OCI-LY7 (cell line): ENCODE measurements around the gene NTNG2. TPM values are rescaled to one million over a fixed set of nuclear protein-coding genes. Genes with fewer than 3 reads are reported as not detected.

Experiments used
- BruUV-seq: library from RNA; stranded (reverse); fragments of 400-500 nt; replicated peaks from 2 replicates; lab custom pipeline; 2021; lab: Mats Ljungman, UMichigan
- CTCF ChIA-PET: fragments of 300-600 bp; sonication (Branson Sonifier 250); formaldehyde crosslinking; loops from one replicate; lab custom pipeline; 2022; ENCODE audit warnings: antibody characterized with exemption; ENCODE audit not compliant: unreplicated experiment; lab: Charles Lee
- POLR2A ChIA-PET: fragments of 300-600 bp; sonication (Branson Sonifier 250); formaldehyde crosslinking; loops from one replicate; lab custom pipeline; 2022; ENCODE audit warnings: antibody characterized with exemption; lab: Charles Lee
- DNase-seq: peaks from one replicate; pipeline ENCODE4 v3.0.0-alpha.2; 2015; ENCODE audit warnings: low spot score
- H2AFZ ChIP-seq: fragments of 200-600 bp; sonication (generic), shearing (Covaris generic); 2 replicates; pipeline ENCODE4 v1.6.1; 2014; ENCODE audit warnings: mild to moderate bottlenecking, antibody characterized with exemption, low read length, moderate library complexity
- H3K27ac ChIP-seq: fragments of 200-600 bp; sonication (generic); 2 replicates; pipeline ENCODE4 v1.5.1; 2014; ENCODE audit warnings: mixed run types, low read depth, mild to moderate bottlenecking, moderate library complexity, low read length, inconsistent platforms; ENCODE audit not compliant: poor library complexity, severe bottlenecking
- H3K36me3 ChIP-seq: fragments of 200-600 bp; sonication (generic); 2 replicates; pipeline ENCODE4 v1.6.1; 2014; ENCODE audit warnings: mild to moderate bottlenecking, antibody characterized with exemption, low read length, moderate library complexity, mixed read lengths; ENCODE audit not compliant: insufficient read depth
- H3K4me1 ChIP-seq: fragments of 200-600 bp; sonication (generic); 2 replicates; pipeline ENCODE4 v1.5.1; 2014; ENCODE audit warnings: mild to moderate bottlenecking, low read length; ENCODE audit not compliant: insufficient read depth, poor library complexity, severe bottlenecking
- H3K4me2 ChIP-seq: fragments of 200-600 bp; sonication (generic); 2 replicates; pipeline ENCODE4 v1.6.1; 2014; ENCODE audit warnings: mild to moderate bottlenecking, low read length
- H3K4me3 ChIP-seq: fragments of 200-600 bp; sonication (generic); 2 replicates; pipeline ENCODE4 v1.5.1; 2014; ENCODE audit warnings: mild to moderate bottlenecking, low read depth, low read length; ENCODE audit not compliant: poor library complexity, severe bottlenecking
- H3K79me2 ChIP-seq: fragments of 200-600 bp; sonication (generic); 2 replicates; pipeline ENCODE4 v1.6.1; 2016; ENCODE audit warnings: low read depth, mild to moderate bottlenecking, low read length, moderate library complexity, mixed read lengths; ENCODE audit not compliant: insufficient read depth
- H3K9me2 ChIP-seq: fragments of 200-600 bp; sonication (generic); 2 replicates; pipeline ENCODE4 v1.6.1; 2016; ENCODE audit warnings: mild to moderate bottlenecking, low read length, mixed read lengths; ENCODE audit not compliant: insufficient read depth
- H3K9me3 ChIP-seq: fragments of 200-600 bp; sonication (generic); 2 replicates; pipeline ENCODE4 v1.6.1; 2014; ENCODE audit warnings: mild to moderate bottlenecking, mixed run types, low read length, mixed read lengths
- H4K20me1 ChIP-seq: fragments of 200-600 bp; sonication (generic); 2 replicates; pipeline ENCODE4 v1.6.1; 2014; ENCODE audit warnings: mild to moderate bottlenecking, antibody characterized with exemption, low read length, moderate library complexity, mixed read lengths; ENCODE audit not compliant: insufficient read depth
- EZH2phosphoT487 ChIP-seq: fragments of 200-600 bp; sonication (generic); IDR thresholded peaks from 2 replicates; pipeline ENCODE4 v1.6.1; 2018; ENCODE audit warnings: low read depth, borderline replicate concordance, mild to moderate bottlenecking, mixed run types, antibody characterized with exemption, low read length, moderate library complexity, mixed read lengths
- intact Hi-C: fragments of 100-400 bp; cut with micrococcal nuclease; formaldehyde crosslinking; loops from one replicate; pipeline ENCODE4 v1.10.0; 2022; ENCODE audit not compliant: unreplicated experiment
- total RNA-seq, 2 experiments: library from RNA; depleted of rRNA in 1 of 2; stranded (reverse); fragments of >200 nt in 1 of 2; shearing (Covaris generic) in 1 of 2; gene quantifications; 2 replicates each; pipeline ENCODE4 v1.2.3, GENCODE V29; 2014 to 2022
- TF ChIP-seq, protein P1 (sequence below): fragments of 200-600 bp; sonication (generic); conservative IDR thresholded peaks from 2 replicates; pipeline ENCODE4 v1.5.1; 2014; ENCODE audit warnings: mild to moderate bottlenecking, antibody characterized with exemption, low read length, moderate library complexity, mixed read lengths

NTNG2 gene
- total RNA-seq, 2 experiments from 2014 or later = 3.2 to 7.5 TPM

DNA sequence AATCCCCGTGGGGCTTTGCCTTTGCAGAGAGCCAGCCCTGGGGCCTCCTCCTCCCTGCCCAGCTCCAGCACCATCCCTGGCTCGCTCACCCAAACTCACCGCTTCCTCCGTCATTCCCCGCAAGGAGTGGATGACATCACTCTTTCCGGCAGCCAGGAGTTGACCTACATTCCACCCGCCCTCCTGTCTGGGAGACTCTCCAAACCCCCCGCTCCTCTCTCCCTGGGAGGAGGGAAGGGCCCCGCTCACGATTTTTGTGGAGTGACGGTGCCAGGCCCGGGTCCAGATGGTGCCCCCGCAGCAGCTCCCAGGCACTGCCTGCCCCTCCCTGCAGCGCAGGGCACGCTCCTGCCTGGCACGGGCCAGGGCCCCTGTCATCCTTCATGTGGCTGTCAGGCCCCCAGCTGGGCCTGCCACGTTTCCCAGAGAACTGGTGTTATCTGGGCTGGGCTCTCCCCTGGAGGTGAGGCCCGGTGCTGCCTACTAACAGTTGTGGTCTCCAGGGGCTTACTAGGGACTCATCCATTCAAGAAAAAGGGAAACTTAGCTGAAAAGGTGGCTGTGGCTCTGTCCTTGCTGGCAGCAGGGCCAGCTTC, 52.3 kb downstream of the NTNG2 start:
- POLR2A ChIA-PET = no interaction called here
- CTCF ChIA-PET = no interaction called here
- Histone ChIP-seq H3K79me2 (no peaks in the 10 kb centered on the region), H2AFZ (no peak overlapping the region), H3K27ac (no peak overlapping the region), H3K4me2 (no peak overlapping the region), H3K4me1 (no peaks in the 10 kb centered on the region), H3K36me3 (no peaks in the 10 kb centered on the region), H3K9me3 (no peaks in the 10 kb centered on the region), H3K9me2 (no peaks in the 10 kb centered on the region), H3K4me3 (no peak overlapping the region), H4K20me1 (no peaks in the 10 kb centered on the region)
- TF ChIP-seq EZH2phosphoT487 = no peak
- TF ChIP-seq, protein P1, sequence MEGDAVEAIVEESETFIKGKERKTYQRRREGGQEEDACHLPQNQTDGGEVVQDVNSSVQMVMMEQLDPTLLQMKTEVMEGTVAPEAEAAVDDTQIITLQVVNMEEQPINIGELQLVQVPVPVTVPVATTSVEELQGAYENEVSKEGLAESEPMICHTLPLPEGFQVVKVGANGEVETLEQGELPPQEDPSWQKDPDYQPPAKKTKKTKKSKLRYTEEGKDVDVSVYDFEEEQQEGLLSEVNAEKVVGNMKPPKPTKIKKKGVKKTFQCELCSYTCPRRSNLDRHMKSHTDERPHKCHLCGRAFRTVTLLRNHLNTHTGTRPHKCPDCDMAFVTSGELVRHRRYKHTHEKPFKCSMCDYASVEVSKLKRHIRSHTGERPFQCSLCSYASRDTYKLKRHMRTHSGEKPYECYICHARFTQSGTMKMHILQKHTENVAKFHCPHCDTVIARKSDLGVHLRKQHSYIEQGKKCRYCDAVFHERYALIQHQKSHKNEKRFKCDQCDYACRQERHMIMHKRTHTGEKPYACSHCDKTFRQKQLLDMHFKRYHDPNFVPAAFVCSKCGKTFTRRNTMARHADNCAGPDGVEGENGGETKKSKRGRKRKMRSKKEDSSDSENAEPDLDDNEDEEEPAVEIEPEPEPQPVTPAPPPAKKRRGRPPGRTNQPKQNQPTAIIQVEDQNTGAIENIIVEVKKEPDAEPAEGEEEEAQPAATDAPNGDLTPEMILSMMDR = no peak
- no peak for DNase-seq
- intact Hi-C loops = no loop called here
- BruUV-seq = no TSS peak

DNA sequence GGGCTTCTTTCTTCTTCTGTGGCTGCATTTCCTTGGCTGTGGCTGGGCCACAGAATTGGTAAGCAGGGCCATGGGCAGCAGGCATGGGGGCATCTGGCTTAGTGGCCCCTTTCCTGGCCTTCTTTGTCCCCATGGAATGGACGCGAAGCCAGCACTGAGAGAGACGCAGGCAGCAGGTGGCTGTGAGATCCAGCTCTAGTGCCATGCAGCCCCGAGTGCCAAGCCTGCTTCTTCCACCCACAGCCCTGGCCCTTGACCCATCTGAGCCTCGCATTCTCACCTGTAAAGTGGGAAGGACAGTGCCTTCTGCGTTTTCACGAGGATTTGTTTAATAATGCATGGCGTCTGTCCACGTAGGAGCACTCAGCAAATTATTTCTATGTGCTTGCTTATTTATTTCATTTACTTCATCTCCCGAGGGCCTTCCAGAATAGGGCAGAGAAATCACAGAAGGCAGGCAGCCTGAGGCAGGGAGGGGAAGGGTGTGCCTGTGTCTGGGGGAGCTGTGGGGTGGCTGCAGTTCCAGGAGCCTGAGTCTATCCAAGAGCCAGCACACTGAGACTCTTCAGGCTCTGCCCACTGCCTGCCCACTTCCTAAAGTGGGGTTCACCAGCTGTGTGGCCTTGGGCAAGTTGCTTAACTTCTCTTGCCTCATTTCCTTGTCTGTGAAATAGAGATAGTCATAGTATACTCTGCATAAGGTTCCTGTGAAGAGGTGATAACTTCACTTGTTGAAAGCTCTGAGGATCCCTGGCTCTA, 55.2 kb downstream of the NTNG2 start:
- TF ChIP-seq, protein P1 = no peak
- no peak for TF ChIP-seq EZH2phosphoT487
- POLR2A ChIA-PET = no interaction called here
- Histone ChIP-seq H3K9me2 (no peaks in the 10 kb centered on the region), H3K36me3 (no peaks in the 10 kb centered on the region), H3K79me2 (no peaks in the 10 kb centered on the region), H3K4me2 (no peak overlapping the region), H3K9me3 (no peaks in the 10 kb centered on the region), H2AFZ (no peak overlapping the region), H4K20me1 (no peaks in the 10 kb centered on the region), H3K4me3 (no peak overlapping the region), H3K4me1 (no peaks in the 10 kb centered on the region), H3K27ac (no peak overlapping the region)
- CTCF ChIA-PET = no interaction called here
- intact Hi-C loops = no loop called here
- BruUV-seq = no TSS peak
- DNase-seq = no peak

DNA sequence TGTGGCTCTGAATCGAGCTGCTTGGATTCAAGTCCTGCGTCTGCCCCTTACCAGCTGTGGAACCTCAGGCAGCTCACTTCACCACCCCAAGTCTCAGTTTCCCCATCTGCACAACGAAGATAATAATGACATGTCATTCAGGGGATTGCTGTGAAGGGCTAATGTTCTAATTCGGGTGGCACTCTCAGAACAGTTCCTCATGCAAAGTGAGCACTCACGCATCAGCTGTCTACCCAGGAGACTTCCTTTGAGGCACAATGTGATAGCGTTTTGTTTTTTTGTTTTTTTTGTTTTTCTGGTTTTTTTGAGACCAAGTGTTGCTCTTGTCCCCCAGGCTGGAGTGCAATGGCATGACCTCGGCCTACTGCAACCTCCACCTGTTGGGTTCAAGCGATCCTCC, 56.4 kb downstream of the NTNG2 start:
- Histone ChIP-seq H3K27ac (no peak overlapping the region), H3K4me3 (no peak overlapping the region), H4K20me1 (no peaks in the 10 kb centered on the region), H3K4me2 (no peak overlapping the region), H2AFZ (no peak overlapping the region), H3K4me1 (no peaks in the 10 kb centered on the region), H3K9me2 (no peaks in the 10 kb centered on the region), H3K79me2 (no peaks in the 10 kb centered on the region), H3K36me3 (no peaks in the 10 kb centered on the region), H3K9me3 (no peaks in the 10 kb centered on the region)
- TF ChIP-seq, protein P1 = no peak
- CTCF ChIA-PET = no interaction called here
- intact Hi-C loops = no loop called here
- BruUV-seq = no TSS peak
- no peak for DNase-seq
- POLR2A ChIA-PET = no interaction called here
